Neural progenitor cell (in vitro differentiated cells): ENCODE data around the gene PHACTR1. TPM values are rescaled to one million over a fixed set of nuclear protein-coding genes. Genes with fewer than 3 reads are reported as not detected.

Experiments used
- DNase-seq: peaks from one replicate; pipeline ENCODE4 v3.0.0-alpha.2; 2016; ENCODE audit warnings: low spot score
- H2AFZ ChIP-seq: fragments of 200-600 bp; sonication (generic); replicated peaks from 2 replicates; pipeline ENCODE4 v1.6.1; 2016; ENCODE audit warnings: antibody characterized with exemption
- H3F3A ChIP-seq: fragments of 200-600 bp; sonication (generic); 2 replicates; pipeline ENCODE4 v1.6.1; 2016; ENCODE audit warnings: antibody characterized with exemption, low read depth
- H3K27ac ChIP-seq: fragments of 200-600 bp; sonication (generic); 2 replicates; pipeline ENCODE4 v1.5.1; 2016; ENCODE audit warnings: mild to moderate bottlenecking
- H3K27me3 ChIP-seq: fragments of 200-600 bp; sonication (generic); 2 replicates; pipeline ENCODE4 v1.6.1; 2016; ENCODE audit warnings: mild to moderate bottlenecking, moderate library complexity
- H3K36me3 ChIP-seq: fragments of 200-600 bp; sonication (generic); 2 replicates; pipeline ENCODE4 v1.5.1; 2016
- H3K4me1 ChIP-seq: fragments of 200-600 bp; sonication (generic); 2 replicates; pipeline ENCODE4 v1.6.1; 2016; ENCODE audit warnings: mixed run types
- H3K4me2 ChIP-seq: fragments of 200-600 bp; sonication (generic); 2 replicates; pipeline ENCODE4 v1.6.1; 2016
- H3K4me3 ChIP-seq: fragments of 200-600 bp; sonication (generic); 2 replicates; pipeline ENCODE4 v1.5.1; 2016
- H3K79me2 ChIP-seq: fragments of 200-600 bp; sonication (generic); 2 replicates; pipeline ENCODE4 v1.6.1; 2016; ENCODE audit warnings: low read depth
- H3K9ac ChIP-seq: fragments of 200-600 bp; sonication (generic); 2 replicates; pipeline ENCODE4 v1.6.1; 2016
- H3K9me3 ChIP-seq: fragments of 200-600 bp; sonication (generic); 2 replicates; pipeline ENCODE4 v1.5.1; 2016; ENCODE audit warnings: low read depth
- H4K20me1 ChIP-seq: fragments of 200-600 bp; sonication (generic); 2 replicates; pipeline ENCODE4 v1.6.1; 2016; ENCODE audit warnings: low read depth
- H3K27ac Mint-ChIP-seq: 3 replicates; pipeline ENCODE4 v1.8.0; 2021; ENCODE audit warnings: mixed read lengths
- H3K27me3 Mint-ChIP-seq: 2 replicates; pipeline ENCODE4 v1.8.0; 2022; ENCODE audit warnings: low read depth, mild to moderate bottlenecking, inconsistent platforms, moderate library complexity, mixed read lengths; ENCODE audit not compliant: insufficient read depth
- H3K36me3 Mint-ChIP-seq: 3 replicates; pipeline ENCODE4 v1.8.0; 2021; ENCODE audit warnings: mixed read lengths
- H3K4me1 Mint-ChIP-seq: 3 replicates; pipeline ENCODE4 v1.8.0; 2021; ENCODE audit warnings: mixed read lengths
- H3K4me3 Mint-ChIP-seq: 3 replicates; pipeline ENCODE4 v1.8.0; 2021; ENCODE audit warnings: mild to moderate bottlenecking, moderate library complexity, mixed read lengths
- H3K9me3 Mint-ChIP-seq: 3 replicates; pipeline ENCODE4 v1.8.0; 2020; ENCODE audit warnings: mixed read lengths
- EZH2 ChIP-seq: fragments of 200-600 bp; sonication (generic); IDR thresholded peaks from 2 replicates; pipeline ENCODE4 v1.6.1; 2017; ENCODE audit warnings: antibody characterized with exemption, mild to moderate bottlenecking, moderate library complexity
- EZH2phosphoT487 ChIP-seq: fragments of 200-600 bp; sonication (generic); IDR thresholded peaks from 2 replicates; pipeline ENCODE4 v1.6.1; 2017; ENCODE audit warnings: antibody characterized with exemption
- total RNA-seq: library from RNA; depleted of rRNA; stranded (reverse); fragments of >200 nt; gene quantifications from 2 replicates; pipeline ENCODE4 v1.2.3, GENCODE V29; 2015; ENCODE audit warnings: low replicate concordance
- TF ChIP-seq, protein P1 (sequence below): fragments of 200-600 bp; sonication (generic); IDR thresholded peaks from 2 replicates; pipeline ENCODE4 v1.5.1; 2017; ENCODE audit warnings: antibody characterized with exemption, mild to moderate bottlenecking

Gene PHACTR1
- total RNA-seq, 1 donor from 2014 or later, result 2.4 TPM

DNA sequence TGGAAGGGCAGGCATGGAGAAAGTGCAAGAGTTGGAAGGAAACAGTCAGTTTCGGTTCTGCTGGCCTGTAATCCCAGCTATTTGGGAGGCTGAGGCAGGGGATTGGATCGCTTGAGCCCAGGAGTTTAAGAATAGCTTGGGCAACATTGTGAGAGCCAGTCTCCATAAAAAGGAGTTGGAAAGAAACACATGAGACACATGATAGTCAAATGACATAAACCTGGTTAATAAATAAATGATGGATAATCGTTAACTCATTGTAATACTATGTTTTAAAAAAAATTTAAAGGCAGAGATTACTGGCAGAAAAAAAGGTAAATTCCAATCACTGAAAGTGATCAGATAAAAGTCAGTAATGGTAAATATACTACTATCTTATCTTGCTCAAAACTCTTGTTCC, 37.2 kb upstream of the PHACTR1 start:
- Histone ChIP-seq H3F3A (no peaks in the 10 kb centered on the region), H3K4me3 (no peak overlapping the region), H3K79me2 (no peaks in the 10 kb centered on the region), H3K27me3 (no peaks in the 10 kb centered on the region), H2AFZ (no peak overlapping the region), H3K4me1 (peaks cover 7% of the 10 kb centered on the region), H3K9me3 (no peaks in the 10 kb centered on the region), H3K4me2 (no peak overlapping the region), H3K9ac (no peak overlapping the region), H4K20me1 (no peaks in the 10 kb centered on the region), H3K36me3 (no peaks in the 10 kb centered on the region), H3K27ac (no peak overlapping the region)
- Mint-ChIP-seq H3K9me3 (no peaks in the 10 kb centered on the region), H3K36me3 (no peaks in the 10 kb centered on the region), H3K4me1 (no peaks in the 10 kb centered on the region), H3K27ac (no peak overlapping the region), H3K4me3 (no peak overlapping the region), H3K27me3 (peaks cover 2% of the 10 kb centered on the region)
- no peak for DNase-seq
- TF ChIP-seq, protein P1, sequence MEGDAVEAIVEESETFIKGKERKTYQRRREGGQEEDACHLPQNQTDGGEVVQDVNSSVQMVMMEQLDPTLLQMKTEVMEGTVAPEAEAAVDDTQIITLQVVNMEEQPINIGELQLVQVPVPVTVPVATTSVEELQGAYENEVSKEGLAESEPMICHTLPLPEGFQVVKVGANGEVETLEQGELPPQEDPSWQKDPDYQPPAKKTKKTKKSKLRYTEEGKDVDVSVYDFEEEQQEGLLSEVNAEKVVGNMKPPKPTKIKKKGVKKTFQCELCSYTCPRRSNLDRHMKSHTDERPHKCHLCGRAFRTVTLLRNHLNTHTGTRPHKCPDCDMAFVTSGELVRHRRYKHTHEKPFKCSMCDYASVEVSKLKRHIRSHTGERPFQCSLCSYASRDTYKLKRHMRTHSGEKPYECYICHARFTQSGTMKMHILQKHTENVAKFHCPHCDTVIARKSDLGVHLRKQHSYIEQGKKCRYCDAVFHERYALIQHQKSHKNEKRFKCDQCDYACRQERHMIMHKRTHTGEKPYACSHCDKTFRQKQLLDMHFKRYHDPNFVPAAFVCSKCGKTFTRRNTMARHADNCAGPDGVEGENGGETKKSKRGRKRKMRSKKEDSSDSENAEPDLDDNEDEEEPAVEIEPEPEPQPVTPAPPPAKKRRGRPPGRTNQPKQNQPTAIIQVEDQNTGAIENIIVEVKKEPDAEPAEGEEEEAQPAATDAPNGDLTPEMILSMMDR, result no peak
- TF ChIP-seq EZH2 (no peak), EZH2phosphoT487 (no peak)

DNA sequence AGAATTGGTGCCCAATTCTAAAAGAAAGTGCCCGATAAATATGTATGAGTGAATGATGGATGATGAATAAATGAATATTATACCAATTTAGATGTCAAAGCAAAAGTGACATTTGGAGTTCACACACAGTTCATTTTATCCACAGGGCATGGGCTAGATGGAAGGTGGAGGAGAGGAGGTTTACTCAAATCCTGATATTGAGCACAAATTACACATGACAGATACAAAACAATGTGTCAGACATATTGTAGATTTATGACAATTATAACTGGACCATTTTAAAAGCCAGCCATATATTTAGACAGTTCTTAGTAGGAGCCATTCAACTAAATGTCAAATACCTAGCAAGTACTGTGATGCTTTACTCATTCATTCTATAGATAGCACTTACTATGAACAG, 23.4 kb upstream of the PHACTR1 start:
- Histone ChIP-seq H3K4me3 (no peak overlapping the region), H3K79me2 (no peaks in the 10 kb centered on the region), H3K27ac (no peak overlapping the region), H4K20me1 (no peaks in the 10 kb centered on the region), H3F3A (no peaks in the 10 kb centered on the region), H2AFZ (no peak overlapping the region), H3K27me3 (no peaks in the 10 kb centered on the region), H3K4me1 (no peaks in the 10 kb centered on the region), H3K9ac (no peak overlapping the region), H3K4me2 (no peak overlapping the region), H3K9me3 (no peaks in the 10 kb centered on the region), H3K36me3 (no peaks in the 10 kb centered on the region)
- no peaks in the 10 kb centered on the region for H3K36me3 Mint-ChIP-seq
- H3K27me3 Mint-ChIP-seq, result no peaks in the 10 kb centered on the region
- DNase-seq, result no peak
- no peak overlapping the region for H3K4me3 Mint-ChIP-seq
- no peak overlapping the region for H3K27ac Mint-ChIP-seq
- no peaks in the 10 kb centered on the region for H3K9me3 Mint-ChIP-seq
- no peaks in the 10 kb centered on the region for H3K4me1 Mint-ChIP-seq
- TF ChIP-seq EZH2phosphoT487 (no peak), EZH2 (no peak)
- TF ChIP-seq, protein P1, result no peak

DNA sequence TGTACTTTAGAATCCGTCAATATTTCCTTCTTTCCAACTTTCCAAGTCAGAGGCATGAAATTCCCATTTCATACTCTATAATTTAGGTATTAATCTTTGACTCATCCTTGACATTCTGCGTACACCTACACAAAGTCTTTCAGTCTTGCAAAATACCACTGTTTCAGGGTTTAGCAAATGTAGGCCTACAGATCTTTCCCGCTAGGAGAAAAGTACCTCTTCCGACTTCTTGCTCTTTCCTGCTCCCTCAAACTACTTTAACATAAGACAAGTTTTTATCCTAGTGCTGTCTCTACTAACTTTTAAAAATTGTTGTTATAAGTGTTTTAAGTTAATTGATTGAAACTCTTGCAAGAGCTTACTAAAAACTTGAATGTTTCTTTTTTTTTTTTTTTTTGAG, 18.3 kb upstream of the PHACTR1 start:
- DNase-seq, result no peak
- no peaks in the 10 kb centered on the region for H3K36me3 ChIP-seq
- no peaks in the 10 kb centered on the region for H3K9me3 ChIP-seq
- H4K20me1 ChIP-seq, result no peaks in the 10 kb centered on the region
- no peaks in the 10 kb centered on the region for H3F3A ChIP-seq
- no peaks in the 10 kb centered on the region for H3K79me2 ChIP-seq
- no peaks in the 10 kb centered on the region for H3K9me3 Mint-ChIP-seq
- H3K36me3 Mint-ChIP-seq, result no peaks in the 10 kb centered on the region
- TF ChIP-seq, protein P1, result no peak
- no peaks in the 10 kb centered on the region for H3K4me1 Mint-ChIP-seq
- no peak overlapping the region for H3K4me3 ChIP-seq
- H3K4me1 ChIP-seq, result no peaks in the 10 kb centered on the region
- H3K4me2 ChIP-seq, result no peak overlapping the region
- H3K4me3 Mint-ChIP-seq, result no peak overlapping the region
- H3K27ac Mint-ChIP-seq, result no peak overlapping the region
- no peak overlapping the region for H3K27ac ChIP-seq
- H3K27me3 ChIP-seq, result no peaks in the 10 kb centered on the region
- H2AFZ ChIP-seq, result no peak overlapping the region
- no peak overlapping the region for H3K9ac ChIP-seq
- H3K27me3 Mint-ChIP-seq, result peaks cover 2% of the 10 kb centered on the region

DNA sequence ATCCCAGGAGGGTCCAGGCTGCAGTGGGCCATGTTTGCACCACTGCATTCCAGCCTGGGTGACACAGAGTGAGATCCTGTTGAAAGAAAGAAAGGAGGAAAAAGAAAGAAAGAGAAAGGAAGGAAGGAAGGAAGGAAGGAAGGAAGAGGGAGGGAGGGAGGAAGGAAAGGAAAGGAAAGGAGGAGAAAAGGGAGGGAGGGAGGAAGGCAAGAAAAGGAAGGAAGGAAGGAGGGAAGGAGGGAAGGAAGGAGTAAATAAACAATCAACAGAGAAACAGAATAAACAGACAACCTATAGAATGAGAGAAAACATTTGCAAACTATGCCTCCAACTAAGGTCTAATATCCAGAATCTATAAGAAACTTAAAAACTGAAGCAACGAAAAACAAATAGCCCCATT, 11.6 kb upstream of the PHACTR1 start:
- H3K36me3 Mint-ChIP-seq, result no peaks in the 10 kb centered on the region
- DNase-seq, result no peak
- peaks cover 4% of the 10 kb centered on the region for H3K27me3 Mint-ChIP-seq
- Histone ChIP-seq H2AFZ (no peak overlapping the region), H3K9me3 (no peaks in the 10 kb centered on the region), H3F3A (no peaks in the 10 kb centered on the region), H3K4me2 (no peak overlapping the region), H3K9ac (no peak overlapping the region), H3K79me2 (no peaks in the 10 kb centered on the region), H3K4me3 (no peak overlapping the region), H3K27me3 (no peaks in the 10 kb centered on the region), H3K36me3 (no peaks in the 10 kb centered on the region), H4K20me1 (no peaks in the 10 kb centered on the region), H3K4me1 (no peaks in the 10 kb centered on the region), H3K27ac (no peak overlapping the region)
- H3K9me3 Mint-ChIP-seq, result no peaks in the 10 kb centered on the region
- TF ChIP-seq EZH2phosphoT487 (no peak), EZH2 (no peak)
- TF ChIP-seq, protein P1, result no peak
- H3K4me3 Mint-ChIP-seq, result no peak overlapping the region
- no peak overlapping the region for H3K27ac Mint-ChIP-seq
- H3K4me1 Mint-ChIP-seq, result peaks cover 9% of the 10 kb centered on the region
